HFF-Myc (cell line): ENCODE results near the gene ZNF768.

Experiments
- DNase-seq: peaks from one replicate; pipeline ENCODE4 v3.0.0-alpha.2; 2011; ENCODE audit warnings: low read depth; ENCODE audit errors: extremely low read depth
- H3K4me3 ChIP-seq: replicated peaks from 2 replicates; pipeline ENCODE4 v1.5.1; 2011; ENCODE audit warnings: low read depth, mild to moderate bottlenecking, control low read depth, low read length
- CTCF ChIP-seq: IDR thresholded peaks from 2 replicates; pipeline ENCODE4 v1.5.1; 2012; ENCODE audit warnings: mild to moderate bottlenecking, low read depth, low read length, control low read depth; ENCODE audit errors: missing control alignments

ZNF768 gene

GRCh38 chr16:30515275-30515674, 11.1 kb downstream of the ZNF768 start:
- TF ChIP-seq CTCF: no peak
- no peak for DNase-seq
- H3K4me3 ChIP-seq: no peak overlapping the region

- TF ChIP-seq CTCF: no peak
Measured at GRCh38 chr16:30511509-30511908, 14.9 kb downstream of the ZNF768 start.

DNA sequence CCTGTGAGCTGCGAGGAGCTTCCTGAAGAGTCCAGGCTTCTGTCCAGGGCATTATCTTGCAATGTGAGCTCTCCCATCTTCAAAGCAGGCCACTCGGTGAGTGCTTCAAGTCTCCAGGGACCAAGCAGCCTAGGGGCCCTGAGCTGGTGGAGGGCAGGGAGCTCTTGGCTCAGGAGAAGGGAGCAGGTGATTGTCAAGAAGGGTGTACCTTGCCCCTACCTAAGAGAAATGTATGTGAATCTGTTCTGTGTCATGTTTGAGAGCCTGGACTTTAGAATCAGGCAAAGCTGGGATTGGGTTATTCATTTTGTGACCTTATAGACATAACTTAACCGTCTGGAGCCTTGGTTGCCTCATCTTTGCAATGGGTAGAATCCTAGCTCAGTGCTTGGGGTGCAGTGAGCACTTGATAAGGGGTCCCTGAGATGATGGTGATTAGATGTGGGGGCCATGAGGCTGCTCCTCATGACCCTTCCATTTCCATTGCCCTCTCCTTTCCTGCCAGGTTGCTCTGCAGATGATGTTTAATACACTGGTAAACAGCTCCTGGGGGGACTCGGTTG, 15.9 kb downstream of the ZNF768 start:
- DNase-seq: no peak
- no peak overlapping the region for H3K4me3 ChIP-seq
- TF ChIP-seq CTCF: no peak

More at GRCh38 chr16:30511509-30511908, 14.9 kb downstream of the ZNF768 start:
- DNase-seq: no peak
- H3K4me3 ChIP-seq: no peak overlapping the region

GRCh38 chr16:30509081-30509765, 17.1 kb downstream of the ZNF768 start:
- H3K4me3 ChIP-seq: no peak overlapping the region
- DNase-seq: no peak
- TF ChIP-seq CTCF: no peak

DNA sequence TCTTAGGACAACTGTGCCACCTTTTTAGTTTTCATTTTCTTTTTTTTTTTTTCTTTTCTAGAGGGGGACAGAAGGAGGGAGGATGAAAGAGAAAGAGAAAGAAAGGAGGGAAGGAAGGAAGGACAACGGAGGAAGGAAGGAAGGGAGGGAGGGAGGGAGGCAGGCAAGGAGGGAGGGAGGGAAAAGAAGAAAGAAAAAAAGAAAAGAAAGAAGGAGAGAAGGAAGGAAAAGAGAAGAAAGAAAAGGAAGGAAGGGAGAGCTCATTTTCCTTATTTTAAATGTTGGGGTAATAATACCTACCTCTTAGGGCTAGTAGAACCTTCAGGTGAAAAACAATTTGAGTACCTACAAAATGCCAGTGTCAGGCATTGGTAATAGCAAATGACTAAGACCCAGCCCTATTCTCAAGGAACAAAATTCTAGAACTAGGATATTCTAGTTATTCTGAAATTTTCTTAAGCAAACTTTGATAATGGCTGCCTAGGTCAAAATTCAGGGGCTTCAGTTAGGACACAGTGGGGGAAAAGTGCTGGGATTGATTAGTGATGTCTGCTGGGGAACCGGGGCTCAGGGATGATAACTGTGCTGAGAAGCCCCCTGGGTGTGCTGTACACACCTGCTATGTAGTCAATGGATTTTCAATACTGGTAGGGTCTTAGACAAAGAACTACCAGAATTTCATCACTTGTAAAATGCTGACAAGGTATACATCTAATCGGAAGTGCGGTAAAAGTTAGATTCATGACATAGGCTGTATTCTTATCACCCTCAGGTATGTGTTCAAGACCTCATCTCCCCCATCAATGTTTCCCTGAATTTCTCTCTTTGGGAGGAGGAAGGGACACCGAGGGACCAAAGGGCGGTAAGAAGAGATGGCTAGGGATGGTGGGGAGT, 22.7 kb downstream of the ZNF768 start:
- TF ChIP-seq CTCF: no peak
- no peak for DNase-seq
- H3K4me3 ChIP-seq: no peak overlapping the region

GRCh38 chr16:30499284-30499683, 27.1 kb downstream of the ZNF768 start:
- no peak overlapping the region for H3K4me3 ChIP-seq
- no peak for TF ChIP-seq CTCF
- DNase-seq: no peak
